ENCODE measurements around the gene CMSS1.

Gene CMSS1

DNA sequence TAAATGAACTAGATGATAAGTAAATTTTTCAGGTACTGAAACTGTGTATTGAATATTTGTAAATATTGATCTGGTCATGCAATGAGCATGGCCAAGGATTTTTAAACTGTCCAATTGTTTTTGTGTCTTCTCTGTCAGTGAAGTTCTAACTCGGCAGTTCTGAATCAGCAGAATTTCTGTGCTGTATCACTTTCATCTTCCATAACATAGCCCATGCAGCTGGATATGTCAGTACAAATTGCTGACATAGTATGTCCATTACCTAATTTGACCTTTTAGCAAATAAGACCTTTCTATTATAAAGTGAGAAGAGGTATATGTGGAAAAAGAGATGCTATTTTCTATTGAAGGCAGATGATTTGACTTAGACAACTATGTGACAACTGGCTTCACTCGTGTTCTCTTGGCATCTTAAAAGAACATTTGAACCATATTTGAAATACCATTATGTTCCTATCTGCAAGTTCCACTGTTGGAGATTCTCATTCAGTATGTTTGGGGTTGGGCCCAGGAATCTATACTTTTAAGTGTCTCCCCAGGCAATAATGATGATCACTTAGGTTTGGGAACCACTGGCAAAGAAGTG is 90.4 kb downstream of the CMSS1 start:
- no peak for DNase-seq

DNA sequence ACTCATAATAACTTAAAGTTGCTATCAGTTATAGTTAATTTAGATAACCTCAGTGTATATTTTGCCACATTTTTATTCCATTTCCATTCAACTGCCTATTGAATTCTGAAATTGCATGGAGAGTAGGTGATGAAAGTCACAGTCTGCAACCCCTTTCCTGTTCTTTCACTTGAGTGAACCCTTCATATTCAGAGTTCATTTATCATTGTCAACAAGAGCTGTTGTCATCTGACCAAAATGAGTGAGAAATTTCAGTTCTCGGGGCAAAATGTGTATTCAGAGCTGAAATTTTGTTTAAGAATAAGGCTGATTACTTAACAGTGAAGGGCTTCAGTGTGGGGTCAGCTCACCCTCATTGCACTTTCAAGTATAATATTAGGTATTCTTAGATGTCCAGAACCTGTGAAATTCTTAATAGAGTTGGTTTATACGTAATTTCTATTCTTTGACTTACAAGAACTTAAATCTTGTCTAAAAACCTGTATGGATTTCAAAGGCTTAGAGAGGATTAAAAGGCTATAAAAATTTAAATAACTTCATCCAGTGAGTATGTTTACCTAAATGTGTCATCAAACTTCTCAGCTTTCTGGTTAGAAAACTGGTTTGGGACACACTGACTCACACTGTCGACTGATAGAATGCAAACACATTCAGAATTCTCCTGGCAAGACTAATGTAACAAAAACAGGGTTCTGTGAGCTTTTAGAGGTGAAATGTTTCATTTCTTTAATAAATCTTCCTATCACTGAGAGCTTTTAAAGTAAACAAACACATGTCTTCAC is 92.2 kb downstream of the CMSS1 start:
- no peak for DNase-seq

GRCh38 chr3:99910752-99911290 is 93.2 kb downstream of the CMSS1 start:
- DNase-seq, result no peak

- DNase-seq, result no peak
Observed at GRCh38 chr3:99911433-99911832, 93.8 kb downstream of the CMSS1 start.

DNA sequence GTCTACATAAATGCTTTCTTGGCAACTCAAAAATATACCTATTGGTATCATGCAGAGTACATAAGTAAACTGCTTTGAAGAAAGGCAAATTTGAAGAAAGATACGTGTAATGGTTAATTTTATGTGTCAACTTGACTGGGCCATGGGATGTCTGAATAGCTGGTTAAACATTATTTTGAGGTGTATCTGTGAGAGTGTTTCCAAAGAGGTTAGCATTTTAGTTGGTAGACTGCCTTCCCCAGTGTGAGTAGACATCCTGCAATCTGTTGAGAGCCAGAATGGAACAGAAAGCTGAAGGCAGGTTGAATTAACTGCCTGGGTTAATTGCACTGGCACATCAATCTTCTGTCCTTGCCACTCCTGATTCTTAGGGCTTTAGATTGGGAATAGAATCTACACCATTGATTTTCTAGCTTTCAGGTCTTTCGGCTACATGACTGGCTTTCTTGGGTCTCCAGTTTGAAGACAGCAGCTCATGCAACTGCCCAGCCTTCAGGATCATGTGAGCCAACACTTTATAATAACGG is 98.3 kb downstream of the CMSS1 start:
- DNase-seq, result no peak

DNA sequence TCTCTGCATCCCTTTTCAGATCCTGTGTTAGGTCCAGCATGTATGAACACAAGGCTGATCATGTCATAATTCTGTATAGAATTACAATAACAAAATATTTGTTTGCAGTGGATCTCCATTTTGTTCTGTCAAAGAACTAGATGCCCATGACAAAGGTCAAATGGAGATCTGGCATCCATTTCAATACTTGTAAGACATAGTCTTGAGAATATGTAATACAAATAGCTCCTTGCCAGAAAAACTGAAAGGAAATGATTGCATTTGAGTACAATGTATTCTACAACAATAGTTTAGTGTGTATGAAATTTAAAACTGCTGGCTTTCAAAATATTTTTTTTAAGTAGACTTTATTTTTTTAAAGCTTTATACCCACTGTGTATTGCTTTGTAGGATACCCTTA is 101.1 kb downstream of the CMSS1 start:
- DNase-seq, result no peak

DNA sequence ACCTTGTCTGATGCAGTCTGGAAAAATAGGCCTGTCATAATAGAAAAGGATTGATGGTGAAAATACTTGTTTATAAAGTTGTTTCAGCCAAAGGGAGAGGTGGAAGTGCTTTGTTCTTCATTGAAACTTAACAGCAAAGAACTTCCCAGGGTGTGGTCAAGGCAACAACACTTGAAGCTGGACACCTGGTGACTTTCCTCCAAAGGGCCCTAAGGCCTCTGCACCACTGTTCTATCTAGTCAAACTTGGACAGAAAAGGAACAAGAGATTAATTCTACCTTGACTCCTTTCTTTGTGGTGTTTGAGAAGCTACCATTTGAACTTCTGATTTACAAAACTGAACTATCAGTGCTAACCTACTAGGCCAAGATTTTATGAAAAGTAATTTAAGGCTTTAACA is 102.0 kb downstream of the CMSS1 start:
- DNase-seq, result no peak

GRCh38 chr3:99920481-99921376 is 103.1 kb downstream of the CMSS1 start:
- no peak for DNase-seq

- DNase-seq, result no peak
Observed at GRCh38 chr3:99921377-99921695, 103.7 kb downstream of the CMSS1 start.

DNA sequence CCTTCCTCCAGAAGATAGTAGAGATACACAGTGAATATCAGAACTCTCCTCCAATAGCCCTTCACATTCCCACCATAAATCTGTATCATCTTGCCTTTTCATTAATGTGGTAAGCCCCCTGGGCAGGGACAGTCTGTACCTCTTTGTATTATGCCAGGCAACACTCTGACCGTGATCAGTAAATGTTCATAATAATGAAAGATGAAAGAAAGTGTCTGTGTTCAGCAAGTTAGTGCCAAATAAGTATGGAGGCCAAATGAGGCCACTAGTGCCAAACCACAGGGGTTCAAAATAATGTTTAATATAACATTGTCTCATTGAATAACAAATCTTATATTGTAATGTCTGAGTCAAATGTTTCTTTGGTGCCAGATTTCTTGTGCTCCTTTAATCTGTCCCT is 104.3 kb downstream of the CMSS1 start:
- no peak for DNase-seq

DNA sequence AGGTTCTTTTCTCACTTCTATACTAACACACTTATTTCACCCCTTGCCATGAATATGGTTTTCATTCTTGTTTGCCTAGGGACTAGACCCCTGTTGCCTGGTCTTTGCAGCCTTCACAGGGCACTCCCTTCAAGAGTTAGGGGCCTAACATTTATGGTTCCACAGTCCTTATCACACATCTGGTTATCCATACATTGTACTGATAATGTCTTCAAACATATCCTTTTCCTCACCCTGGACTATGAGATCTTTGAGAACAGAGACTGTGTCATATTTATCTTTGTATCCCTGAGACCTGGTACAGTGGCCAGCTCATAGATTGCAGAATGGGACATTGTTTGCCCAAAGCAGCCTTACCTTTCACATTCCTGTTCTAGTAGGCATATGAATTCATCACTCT is 106.2 kb downstream of the CMSS1 start:
- no peak for DNase-seq

DNA sequence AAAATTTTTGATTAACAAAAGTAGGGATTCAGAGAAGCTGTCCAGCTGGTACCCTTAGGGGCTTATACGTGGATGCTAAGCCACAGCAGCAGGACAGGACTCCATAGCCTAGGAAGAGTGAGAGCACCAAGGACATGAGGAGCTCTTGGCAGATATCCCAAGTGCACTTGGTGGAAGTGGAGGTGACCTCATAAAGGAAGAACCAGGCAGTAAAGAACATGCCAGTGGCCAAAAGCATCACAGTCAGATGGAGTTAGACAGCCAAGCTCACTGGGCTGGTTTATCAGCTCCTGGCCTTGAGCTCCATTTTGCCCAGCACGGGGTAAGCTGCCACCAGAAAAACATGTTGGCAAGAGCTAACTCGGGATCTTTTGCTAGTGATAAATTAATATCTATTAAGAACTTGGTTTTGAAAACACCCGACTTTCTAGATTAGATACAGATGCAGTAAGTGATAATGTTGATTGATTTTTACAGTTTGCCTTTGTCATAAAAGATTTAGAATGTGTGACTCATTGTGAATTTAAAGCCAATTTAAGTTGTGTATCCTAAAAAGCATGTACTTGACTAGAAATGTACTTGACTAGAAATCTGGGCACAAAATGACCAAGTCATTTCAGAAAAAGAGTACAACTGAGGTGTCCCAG is 108.0 kb downstream of the CMSS1 start:
- DNase-seq, result no peak

GRCh38 chr3:99927671-99928457 is 110.2 kb downstream of the CMSS1 start:
- no peak for DNase-seq

DNA sequence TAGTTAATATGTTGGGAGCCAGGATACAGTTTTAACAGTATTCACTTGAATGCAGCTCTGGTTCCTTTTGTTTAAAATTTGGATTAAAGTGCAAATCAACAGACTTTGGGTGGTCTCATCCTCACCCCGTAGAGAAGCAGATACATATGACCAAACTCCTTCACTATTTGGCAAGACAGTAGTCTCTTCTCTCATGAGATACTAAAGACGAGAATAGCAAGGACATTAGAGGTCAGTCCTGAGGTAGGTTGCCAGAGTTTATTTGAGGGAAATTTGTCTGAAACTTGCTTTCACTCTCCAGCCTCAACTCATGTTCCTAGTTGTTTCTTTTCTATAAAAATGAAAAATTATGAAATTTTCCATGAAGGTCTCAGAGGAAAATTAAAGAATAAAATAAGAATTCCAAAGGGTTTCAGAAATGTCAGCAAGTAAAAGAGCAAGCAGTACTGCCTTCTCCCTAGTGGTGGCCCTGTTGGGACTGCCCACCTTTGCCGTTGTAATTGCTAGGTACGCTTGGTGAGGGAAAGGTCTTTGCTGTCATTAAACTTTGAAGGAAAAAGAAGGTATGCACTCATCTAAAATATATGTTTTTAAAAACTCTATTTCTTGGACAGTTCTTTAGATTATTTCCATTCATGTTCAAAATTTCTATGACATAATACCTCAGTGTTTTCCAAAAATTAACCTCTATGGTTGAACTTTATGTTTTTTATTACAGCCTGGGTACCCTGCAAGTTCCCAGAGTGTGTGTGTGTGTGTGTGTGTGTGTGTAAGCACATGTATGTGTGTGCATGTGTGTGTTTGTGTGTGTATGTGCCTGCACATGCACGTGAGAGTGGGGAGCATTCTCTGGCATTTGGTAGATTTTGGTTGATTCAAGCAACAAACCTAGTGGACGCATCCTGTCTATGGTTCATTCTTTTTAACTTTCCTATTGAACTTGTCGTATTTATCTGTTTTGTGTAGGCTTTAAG is 111.4 kb downstream of the CMSS1 start:
- no peak for DNase-seq

- no peak for DNase-seq
Observed at GRCh38 chr3:99929745-99930139, 112.1 kb downstream of the CMSS1 start.

- DNase-seq, result no peak
Observed at GRCh38 chr3:99931059-99931458, 113.4 kb downstream of the CMSS1 start.

GRCh38 chr3:99933971-99934750 is 116.5 kb downstream of the CMSS1 start:
- no peak for DNase-seq

- no peak for DNase-seq
Observed at GRCh38 chr3:99934975-99935797, 117.5 kb downstream of the CMSS1 start.
